A673 (cell line): Measurements from ENCODE around the gene KLF7. TPM values are rescaled to one million over a fixed set of nuclear protein-coding genes. Genes with fewer than 3 reads are reported as not detected.

Source experiments
- BruUV-seq: library from RNA; stranded (reverse); fragments of 400-500 nt; replicated peaks from 2 replicates; lab custom pipeline; 2021; lab: Mats Ljungman, UMichigan
- CTCF ChIA-PET: fragments of 300-600 bp; sonication (Branson Sonifier 250); formaldehyde crosslinking; loops from one replicate; lab custom pipeline; 2022; ENCODE audit warnings: antibody characterized with exemption; lab: Charles Lee
- POLR2A ChIA-PET: fragments of 300-600 bp; sonication (Branson Sonifier 250); formaldehyde crosslinking; loops from one replicate; lab custom pipeline; 2022; ENCODE audit warnings: antibody characterized with exemption; ENCODE audit not compliant: low non-redundant PET; lab: Charles Lee
- DNase-seq: peaks from one replicate; pipeline ENCODE4 v3.0.0-alpha.2; 2015; ENCODE audit warnings: low spot score
- H3K27ac ChIP-seq: fragments of 200-600 bp; sonication (generic); 2 replicates; pipeline ENCODE4 v1.5.1; 2016; ENCODE audit warnings: mixed run types, low read depth, mild to moderate bottlenecking, mixed read lengths, antibody characterized with exemption, low read length; ENCODE audit not compliant: poor library complexity, severe bottlenecking
- H3K27me3 ChIP-seq: fragments of 200-600 bp; sonication (generic); replicated peaks from 2 replicates; pipeline ENCODE4 v1.6.1; 2017; ENCODE audit warnings: mixed run types, low read depth, mild to moderate bottlenecking, mixed read lengths, antibody characterized with exemption, low read length; ENCODE audit not compliant: insufficient read depth, poor library complexity
- H3K36me3 ChIP-seq: fragments of 200-600 bp; sonication (generic); 2 replicates; pipeline ENCODE4 v1.6.1; 2016; ENCODE audit warnings: mixed run types, mild to moderate bottlenecking, mixed read lengths, antibody characterized with exemption, low read length; ENCODE audit not compliant: insufficient read depth, poor library complexity, severe bottlenecking
- H3K4me1 ChIP-seq: fragments of 200-600 bp; sonication (generic); 2 replicates; pipeline ENCODE4 v1.6.1; 2017; ENCODE audit warnings: mixed run types, mild to moderate bottlenecking, mixed read lengths, antibody characterized with exemption, low read length; ENCODE audit not compliant: insufficient read depth, poor library complexity, severe bottlenecking
- H3K4me3 ChIP-seq: fragments of 200-600 bp; sonication (generic); 2 replicates; pipeline ENCODE4 v1.5.1; 2016; ENCODE audit warnings: low read depth, mixed run types, mild to moderate bottlenecking, mixed read lengths, low read length; ENCODE audit not compliant: poor library complexity, severe bottlenecking
- H3K9me3 ChIP-seq: fragments of 200-600 bp; sonication (generic); 2 replicates; pipeline ENCODE4 v1.6.1; 2016; ENCODE audit warnings: mixed run types, low read depth, mild to moderate bottlenecking, mixed read lengths, antibody characterized with exemption, low read length; ENCODE audit not compliant: poor library complexity, severe bottlenecking
- EZH2 ChIP-seq: fragments of 200-600 bp; sonication (generic); IDR thresholded peaks from 2 replicates; pipeline ENCODE4 v1.6.1; 2017; ENCODE audit warnings: borderline replicate concordance, low read depth, mild to moderate bottlenecking, mixed read lengths, antibody characterized with exemption, low read length; ENCODE audit not compliant: poor library complexity, severe bottlenecking
- intact Hi-C: fragments of 100-400 bp; cut with micrococcal nuclease; formaldehyde crosslinking; loops from one replicate; pipeline ENCODE4 v1.10.0; 2022; ENCODE audit not compliant: unreplicated experiment
- total RNA-seq: library from RNA; stranded (reverse); gene quantifications from 2 replicates; pipeline ENCODE4 v1.2.3, GENCODE V29; 2021
- TF ChIP-seq, protein P1 (sequence below): fragments of 300-800, 200-600 bp; sonication (generic); conservative IDR thresholded peaks from 2 replicates; pipeline ENCODE4 v1.5.1; 2017; ENCODE audit warnings: low read depth, mild to moderate bottlenecking, antibody characterized with exemption, low read length, moderate library complexity, mixed read lengths

The KLF7 gene
- total RNA-seq, 1 experiment from 2014 or later = 16.4 TPM

DNA sequence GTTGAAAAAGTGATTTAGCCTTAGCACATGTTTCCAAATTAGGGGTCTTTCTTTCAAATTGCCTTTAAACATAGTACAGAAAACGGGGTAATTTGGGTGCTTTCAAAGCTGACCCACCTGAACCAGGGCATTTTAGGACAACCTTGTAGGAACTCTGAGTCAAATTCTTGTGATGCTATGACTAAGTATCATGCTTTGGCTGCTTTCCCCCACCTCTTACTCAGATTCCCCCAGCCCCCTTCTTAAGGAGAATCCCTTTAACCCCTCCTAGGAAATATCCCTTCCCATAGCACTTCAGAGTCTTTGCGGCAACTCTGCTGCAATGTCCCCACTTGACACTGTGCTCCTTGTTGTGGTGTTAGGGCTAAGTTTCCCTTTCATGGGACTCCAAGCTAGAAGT lies 18.6 kb upstream of the KLF7 start:
- intact Hi-C loops = no loop called here
- Histone ChIP-seq H3K27ac (no peak overlapping the region), H3K36me3 (no peaks in the 10 kb centered on the region), H3K9me3 (no peaks in the 10 kb centered on the region), H3K4me3 (no peak overlapping the region), H3K4me1 (no peaks in the 10 kb centered on the region), H3K27me3 (no peaks in the 10 kb centered on the region)
- ChIA-PET CTCF (no interaction called here), POLR2A (no interaction called here)
- DNase-seq = no peak
- TF ChIP-seq EZH2 = no peak
- TF ChIP-seq, protein P1, sequence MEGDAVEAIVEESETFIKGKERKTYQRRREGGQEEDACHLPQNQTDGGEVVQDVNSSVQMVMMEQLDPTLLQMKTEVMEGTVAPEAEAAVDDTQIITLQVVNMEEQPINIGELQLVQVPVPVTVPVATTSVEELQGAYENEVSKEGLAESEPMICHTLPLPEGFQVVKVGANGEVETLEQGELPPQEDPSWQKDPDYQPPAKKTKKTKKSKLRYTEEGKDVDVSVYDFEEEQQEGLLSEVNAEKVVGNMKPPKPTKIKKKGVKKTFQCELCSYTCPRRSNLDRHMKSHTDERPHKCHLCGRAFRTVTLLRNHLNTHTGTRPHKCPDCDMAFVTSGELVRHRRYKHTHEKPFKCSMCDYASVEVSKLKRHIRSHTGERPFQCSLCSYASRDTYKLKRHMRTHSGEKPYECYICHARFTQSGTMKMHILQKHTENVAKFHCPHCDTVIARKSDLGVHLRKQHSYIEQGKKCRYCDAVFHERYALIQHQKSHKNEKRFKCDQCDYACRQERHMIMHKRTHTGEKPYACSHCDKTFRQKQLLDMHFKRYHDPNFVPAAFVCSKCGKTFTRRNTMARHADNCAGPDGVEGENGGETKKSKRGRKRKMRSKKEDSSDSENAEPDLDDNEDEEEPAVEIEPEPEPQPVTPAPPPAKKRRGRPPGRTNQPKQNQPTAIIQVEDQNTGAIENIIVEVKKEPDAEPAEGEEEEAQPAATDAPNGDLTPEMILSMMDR = no peak
- BruUV-seq = no TSS peak

- Histone ChIP-seq H3K4me3 (no peak overlapping the region), H3K27ac (no peak overlapping the region), H3K4me1 (no peaks in the 10 kb centered on the region), H3K9me3 (no peaks in the 10 kb centered on the region), H3K36me3 (no peaks in the 10 kb centered on the region), H3K27me3 (no peaks in the 10 kb centered on the region)
- no peak for TF ChIP-seq EZH2
- TF ChIP-seq, protein P1 = no peak
- BruUV-seq = no TSS peak
- ChIA-PET CTCF (no interaction called here), POLR2A (no interaction called here)
- no peak for DNase-seq
- intact Hi-C loops = no loop called here
Observed at GRCh38 chr2:207183506-207183905, 17.8 kb upstream of the KLF7 start.

GRCh38 chr2:207182911-207183310 lies 17.2 kb upstream of the KLF7 start:
- no TSS peak for BruUV-seq
- Histone ChIP-seq H3K4me1 (no peaks in the 10 kb centered on the region), H3K27me3 (no peaks in the 10 kb centered on the region), H3K4me3 (no peak overlapping the region), H3K27ac (no peak overlapping the region), H3K36me3 (no peaks in the 10 kb centered on the region), H3K9me3 (no peaks in the 10 kb centered on the region)
- ChIA-PET POLR2A (no interaction called here), CTCF (no interaction called here)
- no peak for DNase-seq
- TF ChIP-seq, protein P1 = no peak
- no peak for TF ChIP-seq EZH2
- intact Hi-C loops = no loop called here
